Measurements from ENCODE around the gene DLD.

DNA sequence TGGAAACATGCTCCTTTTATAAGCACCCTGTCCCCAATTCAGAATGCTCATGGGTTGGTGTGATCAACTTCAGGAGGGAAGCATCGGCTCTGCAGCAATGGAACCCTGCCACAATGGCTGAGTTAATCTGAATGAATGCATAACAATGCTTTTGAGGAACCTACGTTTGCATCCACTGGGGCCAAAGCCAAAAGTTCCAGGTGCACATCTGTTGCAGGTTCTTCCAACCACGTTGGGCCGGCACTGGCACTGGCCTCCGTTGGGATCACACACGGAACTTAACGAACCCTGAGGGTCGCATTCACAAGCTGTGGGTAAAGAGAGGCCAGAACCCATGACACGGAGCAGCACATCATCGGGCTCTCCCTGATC is 68.5 kb downstream of the DLD start:
- TF ChIP-seq, protein P1, sequence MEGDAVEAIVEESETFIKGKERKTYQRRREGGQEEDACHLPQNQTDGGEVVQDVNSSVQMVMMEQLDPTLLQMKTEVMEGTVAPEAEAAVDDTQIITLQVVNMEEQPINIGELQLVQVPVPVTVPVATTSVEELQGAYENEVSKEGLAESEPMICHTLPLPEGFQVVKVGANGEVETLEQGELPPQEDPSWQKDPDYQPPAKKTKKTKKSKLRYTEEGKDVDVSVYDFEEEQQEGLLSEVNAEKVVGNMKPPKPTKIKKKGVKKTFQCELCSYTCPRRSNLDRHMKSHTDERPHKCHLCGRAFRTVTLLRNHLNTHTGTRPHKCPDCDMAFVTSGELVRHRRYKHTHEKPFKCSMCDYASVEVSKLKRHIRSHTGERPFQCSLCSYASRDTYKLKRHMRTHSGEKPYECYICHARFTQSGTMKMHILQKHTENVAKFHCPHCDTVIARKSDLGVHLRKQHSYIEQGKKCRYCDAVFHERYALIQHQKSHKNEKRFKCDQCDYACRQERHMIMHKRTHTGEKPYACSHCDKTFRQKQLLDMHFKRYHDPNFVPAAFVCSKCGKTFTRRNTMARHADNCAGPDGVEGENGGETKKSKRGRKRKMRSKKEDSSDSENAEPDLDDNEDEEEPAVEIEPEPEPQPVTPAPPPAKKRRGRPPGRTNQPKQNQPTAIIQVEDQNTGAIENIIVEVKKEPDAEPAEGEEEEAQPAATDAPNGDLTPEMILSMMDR (IDR thresholded peaks at IDR 0.05), result no peak
- no peak for TF ChIP-seq EZH2 (IDR thresholded peaks at IDR 0.05)
